22Rv1 (cell line): ENCODE measurements around the gene ST6GALNAC2.

Source experiments
- CTCF ChIP-seq: fragments of 450-650 bp; IDR thresholded peaks from 2 replicates; pipeline ENCODE4 v1.5.1; 2017; ENCODE audit warnings: mild to moderate bottlenecking
- ZFX ChIP-seq: fragments of 450-650 bp; IDR thresholded peaks from 2 replicates; pipeline ENCODE4 v1.6.1; 2017; ENCODE audit warnings: antibody characterized with exemption, borderline replicate concordance

- TF ChIP-seq CTCF, result no peak
- no peak for TF ChIP-seq ZFX
Measured at GRCh38 chr17:76593384-76593826, 7.7 kb upstream of the ST6GALNAC2 start.
